ENCODE measurements around the gene GLO1.

DNA sequence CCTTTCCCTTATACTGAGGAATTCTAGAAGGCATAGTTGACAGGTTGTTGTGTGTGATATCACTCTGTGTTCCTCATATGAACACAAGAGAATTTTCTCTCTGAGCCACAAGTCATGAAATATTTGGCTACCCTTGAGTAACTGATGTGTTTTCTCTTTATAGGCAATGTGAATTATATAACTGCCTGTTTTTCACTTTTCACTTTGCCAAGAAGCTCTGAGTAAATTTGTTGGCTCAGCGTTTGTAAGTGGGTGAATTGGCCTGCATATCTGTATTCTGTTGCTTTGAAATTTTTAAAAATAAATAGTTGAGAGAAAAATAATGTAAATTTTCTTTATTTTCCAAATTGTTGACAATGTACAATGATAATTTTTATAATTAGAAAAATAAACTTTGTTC is 58.0 kb downstream of the GLO1 start:
- TF ChIP-seq, protein P1, sequence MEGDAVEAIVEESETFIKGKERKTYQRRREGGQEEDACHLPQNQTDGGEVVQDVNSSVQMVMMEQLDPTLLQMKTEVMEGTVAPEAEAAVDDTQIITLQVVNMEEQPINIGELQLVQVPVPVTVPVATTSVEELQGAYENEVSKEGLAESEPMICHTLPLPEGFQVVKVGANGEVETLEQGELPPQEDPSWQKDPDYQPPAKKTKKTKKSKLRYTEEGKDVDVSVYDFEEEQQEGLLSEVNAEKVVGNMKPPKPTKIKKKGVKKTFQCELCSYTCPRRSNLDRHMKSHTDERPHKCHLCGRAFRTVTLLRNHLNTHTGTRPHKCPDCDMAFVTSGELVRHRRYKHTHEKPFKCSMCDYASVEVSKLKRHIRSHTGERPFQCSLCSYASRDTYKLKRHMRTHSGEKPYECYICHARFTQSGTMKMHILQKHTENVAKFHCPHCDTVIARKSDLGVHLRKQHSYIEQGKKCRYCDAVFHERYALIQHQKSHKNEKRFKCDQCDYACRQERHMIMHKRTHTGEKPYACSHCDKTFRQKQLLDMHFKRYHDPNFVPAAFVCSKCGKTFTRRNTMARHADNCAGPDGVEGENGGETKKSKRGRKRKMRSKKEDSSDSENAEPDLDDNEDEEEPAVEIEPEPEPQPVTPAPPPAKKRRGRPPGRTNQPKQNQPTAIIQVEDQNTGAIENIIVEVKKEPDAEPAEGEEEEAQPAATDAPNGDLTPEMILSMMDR (IDR thresholded peaks at IDR 0.05; ENCODE audit: low read length): no peak
- no peak for TF ChIP-seq EZH2phosphoT487 (IDR thresholded peaks at IDR 0.05; ENCODE audit: low read length)
